Effector memory CD4-positive, alpha-beta T cell (primary cell): Measurements from ENCODE around the gene NDUFA3.

Source experiments
- DNase-seq, 3 donors: peaks; one replicate each; pipeline ENCODE4 v3.0.0-alpha.2; 2020
- H3K27ac ChIP-seq: 2 replicates; pipeline ENCODE4 v1.7.0; 2013; ENCODE audit warnings: mild to moderate bottlenecking, low read length, moderate library complexity; ENCODE audit not compliant: insufficient read depth, poor library complexity, severe bottlenecking
- H3K27me3 ChIP-seq: replicated peaks from 2 replicates; pipeline ENCODE4 v1.7.0; 2013; ENCODE audit warnings: mild to moderate bottlenecking, low read length; ENCODE audit not compliant: insufficient read depth, control insufficient read depth, poor library complexity, severe bottlenecking
- H3K36me3 ChIP-seq: 2 replicates; pipeline ENCODE4 v1.7.0; 2013; ENCODE audit warnings: mild to moderate bottlenecking, low read length, moderate library complexity; ENCODE audit not compliant: control insufficient read depth, insufficient read depth
- H3K4me1 ChIP-seq: 2 replicates; pipeline ENCODE4 v1.7.0; 2013; ENCODE audit warnings: low read length, mild to moderate bottlenecking; ENCODE audit not compliant: control insufficient read depth, insufficient read depth, poor library complexity, severe bottlenecking
- H3K4me3 ChIP-seq: 2 replicates; pipeline ENCODE4 v1.7.0; 2013; ENCODE audit warnings: low read length, low read depth, mild to moderate bottlenecking; ENCODE audit not compliant: insufficient read depth, poor library complexity, severe bottlenecking
- H3K9me3 ChIP-seq: 2 replicates; pipeline ENCODE4 v1.7.0; 2013; ENCODE audit warnings: mild to moderate bottlenecking, low read length, moderate library complexity; ENCODE audit not compliant: control insufficient read depth

The NDUFA3 gene

GRCh38 chr19:54152267-54152666 lies 49.6 kb downstream of the NDUFA3 start:
- H3K27ac ChIP-seq: no peak overlapping the region

DNA sequence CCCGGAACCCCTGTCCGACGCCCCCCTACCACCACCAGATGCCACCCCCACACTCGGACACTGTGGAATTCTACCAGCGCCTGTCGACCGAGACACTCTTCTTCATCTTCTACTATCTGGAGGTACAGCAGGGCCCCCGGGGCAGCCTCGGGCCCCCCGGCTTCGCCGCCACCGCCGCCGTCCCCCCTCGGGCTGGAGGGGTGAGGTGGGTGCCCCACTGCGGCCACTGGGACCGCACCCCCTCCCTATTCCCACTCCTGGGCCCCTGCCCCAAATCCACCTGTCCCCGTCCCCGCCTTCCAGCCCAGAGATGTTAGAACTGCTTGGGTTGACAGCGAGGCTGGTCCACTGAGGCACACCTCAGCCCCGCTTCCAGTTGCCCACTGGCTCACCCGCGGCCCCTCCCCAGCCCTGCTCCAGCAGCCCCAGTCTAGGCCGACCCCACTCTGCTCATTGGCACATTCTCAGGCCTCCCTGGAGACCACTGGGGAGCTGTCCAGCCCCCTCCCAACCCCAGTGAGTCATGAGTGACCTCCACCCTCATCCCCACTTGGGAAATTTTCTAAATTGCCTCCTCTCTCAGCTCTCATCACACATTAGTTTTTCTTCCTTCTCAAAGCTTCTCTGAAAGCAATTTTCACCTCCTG lies 50.3 kb downstream of the NDUFA3 start:
- Histone ChIP-seq H3K4me1 (peaks cover 21% of the 10 kb centered on the region), H3K27ac (no peak overlapping the region), H3K27me3 (no peaks in the 10 kb centered on the region), H3K36me3 (peaks cover 94% of the 10 kb centered on the region), H3K9me3 (no peaks in the 10 kb centered on the region), H3K4me3 (no peak overlapping the region)
- no peak for DNase-seq

More at GRCh38 chr19:54152267-54152666, 49.6 kb downstream of the NDUFA3 start:
- Histone ChIP-seq H3K9me3 (no peaks in the 10 kb centered on the region), H3K27me3 (no peaks in the 10 kb centered on the region), H3K4me1 (peaks cover 15% of the 10 kb centered on the region), H3K4me3 (no peak overlapping the region), H3K36me3 (peaks cover 96% of the 10 kb centered on the region)
- no peak for DNase-seq

- Histone ChIP-seq H3K9me3 (no peaks in the 10 kb centered on the region), H3K36me3 (peaks cover 91% of the 10 kb centered on the region), H3K27me3 (no peaks in the 10 kb centered on the region), H3K27ac (no peak overlapping the region), H3K4me3 (no peak overlapping the region), H3K4me1 (peaks cover 29% of the 10 kb centered on the region)
- no peak for DNase-seq
Measured at GRCh38 chr19:54153731-54154326, 51.2 kb downstream of the NDUFA3 start.

- peaks cover 32% of the 10 kb centered on the region for H3K4me1 ChIP-seq
- H3K4me3 ChIP-seq: no peak overlapping the region
- DNase-seq: peak in 1 of 3 donors; percentile 23
- H3K36me3 ChIP-seq: peaks cover 82% of the 10 kb centered on the region
- no peak overlapping the region for H3K27ac ChIP-seq
- H3K9me3 ChIP-seq: no peaks in the 10 kb centered on the region
- no peaks in the 10 kb centered on the region for H3K27me3 ChIP-seq
Measured at GRCh38 chr19:54154603-54155345, 52.1 kb downstream of the NDUFA3 start.

DNA sequence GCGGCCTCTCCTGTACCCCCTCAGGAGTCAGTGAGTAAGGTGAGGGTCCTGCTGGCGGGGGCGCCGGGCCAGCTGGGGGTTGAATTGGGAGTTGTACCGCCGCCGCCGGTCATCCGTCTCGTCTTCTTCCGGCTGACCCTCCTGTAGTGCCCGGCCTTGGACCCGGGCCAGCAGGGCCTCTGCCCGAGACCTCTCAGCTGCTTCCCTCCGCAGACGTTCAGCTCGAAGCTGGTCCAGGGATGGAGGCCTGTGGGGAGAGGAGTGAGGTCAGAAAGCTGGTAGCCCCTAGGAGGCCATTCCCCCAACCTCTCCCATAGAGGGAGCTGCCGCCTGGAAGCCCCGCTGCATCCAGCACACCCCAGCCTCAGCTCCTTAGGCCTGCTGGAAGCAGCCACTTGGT lies 53.0 kb downstream of the NDUFA3 start:
- H3K9me3 ChIP-seq: no peaks in the 10 kb centered on the region
- peak overlapping the region; percentile 23 for H3K27ac ChIP-seq
- H3K27me3 ChIP-seq: no peaks in the 10 kb centered on the region
- no peak overlapping the region for H3K4me3 ChIP-seq
- peaks cover 72% of the 10 kb centered on the region for H3K36me3 ChIP-seq
- peaks cover 38% of the 10 kb centered on the region for H3K4me1 ChIP-seq
- DNase-seq: no peak

DNA sequence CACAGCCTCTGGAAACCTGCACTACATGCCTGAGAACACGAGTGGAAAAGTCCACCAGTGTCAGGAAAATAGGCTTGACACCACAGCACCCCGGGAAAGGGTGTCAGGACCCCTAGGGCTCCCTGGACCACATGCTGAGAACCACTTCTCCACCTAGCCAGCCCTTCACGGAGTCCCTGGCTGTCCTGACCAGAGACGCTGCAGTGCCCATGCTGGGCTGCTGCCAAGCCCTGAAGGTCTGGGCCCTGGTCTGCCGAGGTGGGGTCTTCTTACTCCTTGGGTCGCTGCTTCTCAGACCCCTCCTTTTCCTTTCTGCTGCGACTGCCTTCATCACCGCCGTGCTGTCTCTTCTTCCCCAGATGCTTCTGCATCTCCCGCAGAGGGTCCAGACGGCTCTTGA lies 53.8 kb downstream of the NDUFA3 start:
- peaks cover 40% of the 10 kb centered on the region for H3K4me1 ChIP-seq
- H3K4me3 ChIP-seq: no peak overlapping the region
- H3K27me3 ChIP-seq: no peaks in the 10 kb centered on the region
- H3K9me3 ChIP-seq: no peaks in the 10 kb centered on the region
- H3K27ac ChIP-seq: no peak overlapping the region
- no peak for DNase-seq
- H3K36me3 ChIP-seq: peaks cover 66% of the 10 kb centered on the region

DNA sequence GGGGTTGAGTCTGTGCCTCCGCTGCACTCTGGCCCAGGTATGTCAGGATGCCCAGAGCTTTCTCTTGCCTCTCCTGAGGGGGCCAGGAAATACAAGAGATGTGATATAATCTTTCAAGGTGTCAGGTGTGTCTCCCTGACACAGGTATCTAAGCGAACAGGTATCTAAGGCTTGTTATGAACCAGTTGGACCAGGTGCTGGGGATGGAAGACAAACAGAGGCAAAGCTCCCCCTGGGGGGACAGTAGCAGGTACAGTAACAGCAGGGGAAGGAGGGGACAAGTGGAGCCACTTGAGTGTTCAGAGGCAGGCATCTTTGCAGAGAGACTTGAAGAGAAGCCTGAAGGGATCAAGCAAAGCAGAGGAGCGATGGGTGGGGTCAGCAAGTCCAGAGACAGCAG lies 54.3 kb downstream of the NDUFA3 start:
- Histone ChIP-seq H3K4me3 (no peak overlapping the region), H3K36me3 (peaks cover 64% of the 10 kb centered on the region), H3K27me3 (no peaks in the 10 kb centered on the region), H3K9me3 (no peaks in the 10 kb centered on the region), H3K27ac (peak overlapping the region; percentile 34), H3K4me1 (peaks cover 40% of the 10 kb centered on the region)
- DNase-seq: no peak
